ENCODE results near the gene DTNB. TPM values are rescaled to one million over a fixed set of nuclear protein-coding genes. Genes with fewer than 3 reads are reported as not detected.

DTNB gene
- total and polyA plus RNA-seq, 2 experiments from 2014 or later: 10.3 to 13.9 TPM

DNA sequence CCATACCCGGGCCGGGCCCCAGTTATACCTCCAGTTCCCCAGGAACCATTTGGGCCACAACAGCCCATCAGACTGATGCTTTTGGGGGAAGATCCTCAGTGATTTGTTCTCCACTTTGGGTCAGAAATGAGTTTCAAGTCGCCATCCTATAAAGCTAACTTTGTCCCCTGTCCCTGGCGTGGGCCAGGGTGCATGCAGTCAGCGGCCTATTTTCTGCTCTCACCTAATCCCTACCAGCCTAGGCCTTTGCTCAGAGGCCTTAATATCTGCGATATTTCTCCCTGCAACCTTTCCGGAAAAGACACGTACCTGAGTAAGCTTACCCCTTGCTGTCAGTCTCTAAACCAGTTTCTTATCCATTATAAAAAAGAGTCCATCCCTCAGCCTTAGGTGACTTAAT, 338.9 kb downstream of the DTNB start:
- peaks cover 100% of the 10 kb centered on the region for H3K79me2 ChIP-seq
- no peak overlapping the region for H3K4me2 ChIP-seq
- H2AFZ ChIP-seq: no peak overlapping the region
- H3K9me2 ChIP-seq (replicated peaks; ENCODE audit: insufficient read depth): no peaks in the 10 kb centered on the region
- 91% methylated on average over 8 of the region's 8 CpGs for WGBS (ENCODE audit: low lambda C conversion rate, missing lambda C conversion rate)
- no peaks in the 10 kb centered on the region for H3K36me3 ChIP-seq (replicated peaks; ENCODE audit: insufficient read depth, low read depth)
- H4K20me1 ChIP-seq (ENCODE audit: insufficient read depth, poor library complexity, severe bottlenecking): peaks cover 97% of the 10 kb centered on the region
- no peaks in the 10 kb centered on the region for H3K9me3 ChIP-seq (ENCODE audit: low read depth)
- H3K27ac ChIP-seq: no peak overlapping the region
- H3K4me1 ChIP-seq (ENCODE audit: insufficient read depth): peaks cover 9% of the 10 kb centered on the region
- H3K27me3 ChIP-seq: no peaks in the 10 kb centered on the region
- no peak overlapping the region for H3K4me3 ChIP-seq
- DNase-seq (ENCODE audit: low spot score): no peak
- TF ChIP-seq EZH2 (IDR thresholded peaks at IDR 0.05; ENCODE audit: borderline replicate concordance) (no peak), EZH2phosphoT487 (IDR thresholded peaks at IDR 0.05; ENCODE audit: low read depth, severe bottlenecking, unreplicated experiment) (no peak), CTCF (IDR thresholded peaks at IDR 0.05; ENCODE audit: poor library complexity) (no peak)

DNA sequence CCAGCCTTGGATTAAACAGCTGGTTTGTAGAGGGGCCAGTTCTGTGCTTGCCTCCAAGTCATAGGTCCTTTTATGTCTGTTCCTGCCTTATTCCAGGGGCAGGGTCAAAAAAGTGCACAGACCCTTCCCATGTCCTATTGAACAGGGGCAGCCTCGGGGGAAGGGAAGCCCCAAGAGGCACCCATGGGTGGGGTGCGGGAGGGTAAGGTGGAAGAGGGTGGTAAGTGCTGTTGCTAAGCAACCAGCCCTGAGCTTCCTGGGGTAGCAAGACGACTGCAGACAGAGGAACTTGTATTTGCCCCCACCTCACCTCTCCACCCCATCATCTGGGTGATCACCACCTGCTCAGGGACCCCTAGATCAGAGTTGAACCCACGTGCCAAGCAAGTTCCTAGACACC, 339.4 kb downstream of the DTNB start:
- peaks cover 100% of the 10 kb centered on the region for H3K79me2 ChIP-seq

GRCh38 chr2:25332571-25332970, 340.8 kb downstream of the DTNB start:
- no peak for TF ChIP-seq EZH2phosphoT487 (IDR thresholded peaks at IDR 0.05; ENCODE audit: low read depth, severe bottlenecking, unreplicated experiment)
- TF ChIP-seq EZH2 (IDR thresholded peaks at IDR 0.05; ENCODE audit: borderline replicate concordance): no peak
- TF ChIP-seq CTCF (IDR thresholded peaks at IDR 0.05; ENCODE audit: poor library complexity): no peak

More for the DNA sequence above, 339.4 kb downstream of the DTNB start:
- peaks cover 97% of the 10 kb centered on the region for H4K20me1 ChIP-seq (ENCODE audit: insufficient read depth, poor library complexity, severe bottlenecking)
- H3K27ac ChIP-seq: no peak overlapping the region
- no peaks in the 10 kb centered on the region for H3K9me2 ChIP-seq (replicated peaks; ENCODE audit: insufficient read depth)
- WGBS (ENCODE audit: low lambda C conversion rate, missing lambda C conversion rate): 68% methylated on average over 2 of the region's 4 CpGs
- no peak for DNase-seq (ENCODE audit: low spot score)
- H3K4me3 ChIP-seq: no peak overlapping the region
- TF ChIP-seq EZH2 (IDR thresholded peaks at IDR 0.05; ENCODE audit: borderline replicate concordance): no peak
- no peak for TF ChIP-seq EZH2phosphoT487 (IDR thresholded peaks at IDR 0.05; ENCODE audit: low read depth, severe bottlenecking, unreplicated experiment)
- no peak for TF ChIP-seq CTCF (IDR thresholded peaks at IDR 0.05; ENCODE audit: poor library complexity)
- H3K4me1 ChIP-seq (ENCODE audit: insufficient read depth): peaks cover 4% of the 10 kb centered on the region
- H3K36me3 ChIP-seq (replicated peaks; ENCODE audit: insufficient read depth, low read depth): no peaks in the 10 kb centered on the region
- no peak overlapping the region for H3K4me2 ChIP-seq
- H2AFZ ChIP-seq: no peak overlapping the region
- no peaks in the 10 kb centered on the region for H3K9me3 ChIP-seq (ENCODE audit: low read depth)
- H3K27me3 ChIP-seq: no peaks in the 10 kb centered on the region

More at GRCh38 chr2:25332571-25332970, 340.8 kb downstream of the DTNB start:
- Histone ChIP-seq H3K27ac (no peak overlapping the region), H3K9me3 (ENCODE audit: low read depth) (no peaks in the 10 kb centered on the region), H3K9me2 (replicated peaks; ENCODE audit: insufficient read depth) (no peaks in the 10 kb centered on the region), H3K79me2 (peaks cover 100% of the 10 kb centered on the region), H4K20me1 (ENCODE audit: insufficient read depth, poor library complexity, severe bottlenecking) (peaks cover 92% of the 10 kb centered on the region), H2AFZ (no peak overlapping the region), H3K4me3 (no peak overlapping the region), H3K36me3 (replicated peaks; ENCODE audit: insufficient read depth, low read depth) (no peaks in the 10 kb centered on the region), H3K27me3 (no peaks in the 10 kb centered on the region), H3K4me1 (ENCODE audit: insufficient read depth) (peaks cover 4% of the 10 kb centered on the region), H3K4me2 (no peak overlapping the region)
- no peak for DNase-seq (ENCODE audit: low spot score)
- 90% methylated on average over 9 of the region's 9 CpGs for WGBS (ENCODE audit: low lambda C conversion rate, missing lambda C conversion rate)
